H1 (cell line): ENCODE measurements around the gene LDLRAD4. TPM values are rescaled to one million over a fixed set of nuclear protein-coding genes. Genes with fewer than 3 reads are reported as not detected.

Experiments
- HDAC2 ChIP-seq, 2 experiments: fragments of 300-600 bp in 1 of 2; sonication (generic) in 1 of 2; IDR thresholded peaks; 2 replicates each; pipeline ENCODE4 v1.6.1; 2011 to 2012; ENCODE audit warnings: low read depth in 2 of 2, low read length in 2 of 2, mild to moderate bottlenecking in 2 of 2, moderate library complexity in 2 of 2, borderline replicate concordance in 1 of 2, inconsistent platforms in 1 of 2
- KDM1A ChIP-seq: fragments of 200-600, 300-600 bp; sonication (generic); IDR thresholded peaks from 2 replicates; pipeline ENCODE4 v1.7.1; 2016; ENCODE audit warnings: mild to moderate bottlenecking, low read length, borderline replicate concordance
- polyA plus RNA-seq, 7 experiments: library from polyadenylated mRNA; depleted of rRNA in 3 of 7; stranded (reverse) in 5 of 7; unstranded in 2 of 7; fragments of >200 nt in 5 of 7; fragments of 200-250 nt in 2 of 7; gene quantifications; 1 replicate in 5 of 7; 2 replicates in 1 of 7; 4 replicates in 1 of 7; pipeline versions ENCODE4 v1.2.1 to v1.2.3, GENCODE V29; 2011 to 2013; ENCODE audit warnings: missing spikeins in 2 of 7, mixed read lengths in 2 of 7
- total RNA-seq: library from RNA; stranded (reverse); fragmentation: NEBNext Ultra II Directional; extraction: Animal tissue kit (Norgen Biotek cat#: 25700); gene quantifications from 2 replicates; pipeline ENCODE4 v1.2.1, GENCODE V29; 2021

Gene LDLRAD4
- total and polyA plus RNA-seq, 2 of the 8 experiments (the other 6 are each of a cell fraction or from before 2014, with no cell fraction given), result 0.77 to 1.4 TPM

GRCh38 chr18:13423352-13423751 is 204.8 kb downstream of the LDLRAD4 start (continued):
- no peak for TF ChIP-seq HDAC2 (IDR thresholded peaks at IDR 0.05; ENCODE audit: borderline replicate concordance in 1 of 2, low read depth in 2 of 2, low read length in 2 of 2)
- no peak for TF ChIP-seq KDM1A
